H9 (cell line): Measurements from ENCODE around the gene TBC1D5. TPM values are rescaled to one million over a fixed set of nuclear protein-coding genes. Genes with fewer than 3 reads are reported as not detected.

ENCODE experiments used
- DNase-seq: peaks from one replicate; pipeline ENCODE4 v3.0.0-alpha.2; 2017
- H2AFZ ChIP-seq: one replicate; pipeline ENCODE4 v1.6.1; 2013; ENCODE audit warnings: mild to moderate bottlenecking, low read length, control low read depth, moderate library complexity
- H2AK5ac ChIP-seq: 2 replicates; pipeline ENCODE4 v1.6.1; 2013; ENCODE audit warnings: low read length, control low read depth, mixed read lengths; ENCODE audit not compliant: insufficient read length
- H2BK120ac ChIP-seq: one replicate; pipeline ENCODE4 v1.6.1; 2013; ENCODE audit warnings: low read depth, mild to moderate bottlenecking, low read length, control low read depth, inconsistent platforms; ENCODE audit not compliant: poor library complexity, severe bottlenecking
- H2BK12ac ChIP-seq: 2 replicates; pipeline ENCODE4 v1.6.1; 2013; ENCODE audit warnings: low read length, control low read depth, mixed read lengths, low read depth; ENCODE audit not compliant: insufficient read length
- H2BK15ac ChIP-seq: 2 replicates; pipeline ENCODE4 v1.6.1; 2013; ENCODE audit warnings: low read depth, low read length, control low read depth
- H2BK20ac ChIP-seq: one replicate; pipeline ENCODE4 v1.6.1; 2013; ENCODE audit warnings: low read depth, mild to moderate bottlenecking, low read length, control low read depth, inconsistent platforms; ENCODE audit not compliant: poor library complexity, severe bottlenecking
- H2BK5ac ChIP-seq: 2 replicates; pipeline ENCODE4 v1.6.1; 2013; ENCODE audit warnings: low read length, control low read depth, mixed read lengths; ENCODE audit not compliant: insufficient read length
- H3K14ac ChIP-seq: 2 replicates; pipeline ENCODE4 v1.6.1; 2013; ENCODE audit warnings: low read length, control low read depth; ENCODE audit not compliant: insufficient read depth
- H3K18ac ChIP-seq: 2 replicates; pipeline ENCODE4 v1.6.1; 2013; ENCODE audit warnings: low read depth, mild to moderate bottlenecking, mixed read lengths, low read length, control low read depth; ENCODE audit not compliant: insufficient read length
- H3K23ac ChIP-seq: 2 replicates; pipeline ENCODE4 v1.6.1; 2013; ENCODE audit warnings: low read length, control low read depth, mixed read lengths, low read depth; ENCODE audit not compliant: insufficient read length
- H3K23me2 ChIP-seq: 2 replicates; pipeline ENCODE4 v1.6.1; 2013; ENCODE audit warnings: low read depth, mild to moderate bottlenecking, mixed read lengths, low read length, control low read depth; ENCODE audit not compliant: insufficient read length, poor library complexity, severe bottlenecking
- H3K27ac ChIP-seq: 2 replicates; pipeline ENCODE4 v1.5.1; 2013; ENCODE audit warnings: low read length, control low read depth, mixed read lengths, low read depth; ENCODE audit not compliant: insufficient read length
- H3K27me3 ChIP-seq: 2 replicates; pipeline ENCODE4 v1.6.1; 2013; ENCODE audit warnings: low read length, control low read depth, inconsistent platforms; ENCODE audit not compliant: insufficient read depth
- H3K4ac ChIP-seq: 2 replicates; pipeline ENCODE4 v1.6.1; 2013; ENCODE audit warnings: low read depth, mild to moderate bottlenecking, control low read depth, inconsistent platforms, low read length, moderate library complexity
- H3K4me1 ChIP-seq: 2 replicates; pipeline ENCODE4 v1.6.1; 2013; ENCODE audit warnings: low read length, control low read depth, inconsistent platforms; ENCODE audit not compliant: insufficient read depth
- H3K4me2 ChIP-seq: 2 replicates; pipeline ENCODE4 v1.6.1; 2013; ENCODE audit warnings: low read length, control low read depth, mixed read lengths; ENCODE audit not compliant: insufficient read length, insufficient read depth
- H3K56ac ChIP-seq: 2 replicates; pipeline ENCODE4 v1.6.1; 2013; ENCODE audit warnings: low read depth, mild to moderate bottlenecking, mixed read lengths, low read length, control low read depth; ENCODE audit not compliant: insufficient read length
- H3K79me1 ChIP-seq: 2 replicates; pipeline ENCODE4 v1.6.1; 2013; ENCODE audit warnings: low read depth, mild to moderate bottlenecking, moderate library complexity, low read length, control low read depth, inconsistent platforms; ENCODE audit not compliant: insufficient read depth, poor library complexity, severe bottlenecking
- H3K79me2 ChIP-seq: 2 replicates; pipeline ENCODE4 v1.6.1; 2013; ENCODE audit warnings: low read length, control low read depth, inconsistent platforms; ENCODE audit not compliant: insufficient read depth
- H3K9ac ChIP-seq: 2 replicates; pipeline ENCODE4 v1.6.1; 2013; ENCODE audit warnings: low read length, control low read depth, mixed read lengths; ENCODE audit not compliant: insufficient read length; ENCODE audit errors: extremely low read depth
- H3K9me3 ChIP-seq: one replicate; pipeline ENCODE4 v1.6.1; 2013; ENCODE audit warnings: low read depth, low read length, inconsistent platforms; ENCODE audit not compliant: control insufficient read depth
- H3T11ph ChIP-seq: one replicate; pipeline ENCODE4 v1.6.1; 2013; ENCODE audit warnings: mild to moderate bottlenecking, low read length, control low read depth, inconsistent platforms
- H4K20me1 ChIP-seq: one replicate; pipeline ENCODE4 v1.6.1; 2013; ENCODE audit not compliant: control insufficient read depth, insufficient read length, insufficient read depth
- H4K5ac ChIP-seq: 2 replicates; pipeline ENCODE4 v1.6.1; 2013; ENCODE audit warnings: low read depth, mild to moderate bottlenecking, mixed read lengths, low read length, control low read depth; ENCODE audit not compliant: insufficient read length
- H4K8ac ChIP-seq: replicated peaks from 2 replicates; pipeline ENCODE4 v1.6.1; 2013; ENCODE audit warnings: low read length, control low read depth, mixed read lengths, low read depth; ENCODE audit not compliant: insufficient read length
- H4K91ac ChIP-seq: 2 replicates; pipeline ENCODE4 v1.6.1; 2013; ENCODE audit warnings: low read depth, mild to moderate bottlenecking, moderate library complexity, mixed read lengths, low read length, control low read depth; ENCODE audit not compliant: insufficient read length
- H3K27ac Mint-ChIP-seq, 3 experiments: 2 replicates in 2 of 3; 3 replicates in 1 of 3; pipeline ENCODE4 v1.8.0; 2020 to 2021; ENCODE audit warnings: mixed read lengths in 3 of 3, mild to moderate bottlenecking in 1 of 3, moderate library complexity in 1 of 3
- H3K27me3 Mint-ChIP-seq: 2 replicates; pipeline ENCODE4 v1.8.0; 2021; ENCODE audit warnings: low read depth, mild to moderate bottlenecking, moderate library complexity, mixed read lengths
- H3K36me3 Mint-ChIP-seq, 3 experiments: 2 replicates in 2 of 3; 3 replicates in 1 of 3; pipeline ENCODE4 v1.8.0; 2020 to 2021; ENCODE audit warnings: low read depth in 3 of 3, mixed read lengths in 3 of 3; ENCODE audit not compliant: insufficient read depth in 1 of 3
- H3K4me1 Mint-ChIP-seq, 2 experiments: 2 replicates each; pipeline ENCODE4 v1.8.0; 2020; ENCODE audit warnings: mixed read lengths in 2 of 2
- H3K4me3 Mint-ChIP-seq, 2 experiments: 2 replicates in 1 of 2; 3 replicates in 1 of 2; pipeline ENCODE4 v1.8.0; 2020 to 2021; ENCODE audit warnings: mild to moderate bottlenecking in 2 of 2, mixed read lengths in 2 of 2, moderate library complexity in 1 of 2
- H3K9me3 Mint-ChIP-seq, 2 experiments: 2 replicates in 1 of 2; 3 replicates in 1 of 2; pipeline ENCODE4 v1.8.0; 2020; ENCODE audit warnings: mild to moderate bottlenecking in 2 of 2, mixed read lengths in 2 of 2, moderate library complexity in 1 of 2
- WGBS: extraction: QIAGEN DNeasy Blood & Tissue Kit; methylation state at CpG from one replicate; pipeline ENCODE4 v1.1.7; 2013; ENCODE audit warnings: missing lambda C conversion rate, low lambda C conversion rate, mixed read lengths; ENCODE audit not compliant: insufficient read length; ENCODE audit errors: extremely low coverage; 5-methylcytosine and 5-hydroxymethylcytosine counted together
- total RNA-seq: library from RNA; stranded (reverse); gene quantifications from 2 replicates; pipeline ENCODE4 v1.2.1, GENCODE V29; 2021
- TF ChIP-seq, protein P1 (sequence below): fragments of 200-600 bp; sonication (generic); conservative IDR thresholded peaks from 3 replicates; pipeline ENCODE4 v1.8.0; 2021; ENCODE audit warnings: antibody characterized with exemption, mild to moderate bottlenecking

The TBC1D5 gene
- total RNA-seq, 1 experiment from 2014 or later: 25.0 TPM

DNA sequence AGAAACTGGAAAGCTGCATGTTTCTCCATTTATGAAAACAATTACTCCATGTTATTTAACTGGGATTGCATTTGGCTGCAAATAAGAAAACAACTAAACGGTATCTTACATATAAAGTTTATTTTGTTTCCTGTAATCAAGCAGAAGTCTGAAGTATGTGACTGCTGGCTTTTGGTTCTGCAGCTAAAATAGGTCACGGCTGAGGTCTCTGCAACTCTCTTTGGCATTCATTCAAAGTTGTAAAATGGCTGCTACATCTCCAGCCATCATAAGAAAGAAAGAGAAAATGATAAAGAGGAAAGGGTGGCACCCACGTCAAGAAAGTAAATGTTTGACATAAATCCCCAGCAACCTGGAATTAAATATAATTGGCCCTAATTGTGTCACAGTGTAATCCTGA lies 406.1 kb downstream of the TBC1D5 start:
- Histone ChIP-seq H4K91ac (no peak overlapping the region), H3K4me1 (no peaks in the 10 kb centered on the region), H4K8ac (no peak overlapping the region), H2BK5ac (no peak overlapping the region), H2BK20ac (no peak overlapping the region), H2BK120ac (no peak overlapping the region), H3T11ph (no peak overlapping the region), H3K27ac (no peak overlapping the region), H3K79me1 (no peaks in the 10 kb centered on the region), H4K5ac (no peak overlapping the region), H3K14ac (no peak overlapping the region), H2BK12ac (no peak overlapping the region), H3K79me2 (no peaks in the 10 kb centered on the region), H3K4me2 (no peak overlapping the region), H3K9me3 (no peaks in the 10 kb centered on the region), H2BK15ac (no peak overlapping the region), H3K9ac (no peak overlapping the region), H3K18ac (no peak overlapping the region), H3K4ac (no peak overlapping the region), H3K56ac (no peak overlapping the region), H3K27me3 (no peaks in the 10 kb centered on the region), H2AFZ (no peak overlapping the region), H2AK5ac (no peak overlapping the region), H3K23ac (no peak overlapping the region), H4K20me1 (no peaks in the 10 kb centered on the region), H3K23me2 (no peaks in the 10 kb centered on the region)
- Mint-ChIP-seq H3K27ac (no peak overlapping the region), H3K27me3 (no peaks in the 10 kb centered on the region), H3K36me3 (no peaks in the 10 kb centered on the region), H3K4me1 (no peaks in the 10 kb centered on the region), H3K4me3 (no peak overlapping the region), H3K9me3 (no peaks in the 10 kb centered on the region)
- TF ChIP-seq, protein P1, sequence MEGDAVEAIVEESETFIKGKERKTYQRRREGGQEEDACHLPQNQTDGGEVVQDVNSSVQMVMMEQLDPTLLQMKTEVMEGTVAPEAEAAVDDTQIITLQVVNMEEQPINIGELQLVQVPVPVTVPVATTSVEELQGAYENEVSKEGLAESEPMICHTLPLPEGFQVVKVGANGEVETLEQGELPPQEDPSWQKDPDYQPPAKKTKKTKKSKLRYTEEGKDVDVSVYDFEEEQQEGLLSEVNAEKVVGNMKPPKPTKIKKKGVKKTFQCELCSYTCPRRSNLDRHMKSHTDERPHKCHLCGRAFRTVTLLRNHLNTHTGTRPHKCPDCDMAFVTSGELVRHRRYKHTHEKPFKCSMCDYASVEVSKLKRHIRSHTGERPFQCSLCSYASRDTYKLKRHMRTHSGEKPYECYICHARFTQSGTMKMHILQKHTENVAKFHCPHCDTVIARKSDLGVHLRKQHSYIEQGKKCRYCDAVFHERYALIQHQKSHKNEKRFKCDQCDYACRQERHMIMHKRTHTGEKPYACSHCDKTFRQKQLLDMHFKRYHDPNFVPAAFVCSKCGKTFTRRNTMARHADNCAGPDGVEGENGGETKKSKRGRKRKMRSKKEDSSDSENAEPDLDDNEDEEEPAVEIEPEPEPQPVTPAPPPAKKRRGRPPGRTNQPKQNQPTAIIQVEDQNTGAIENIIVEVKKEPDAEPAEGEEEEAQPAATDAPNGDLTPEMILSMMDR: no peak
- DNase-seq: no peak
- WGBS: no CpG with 5 or more reads among the region's 3 CpGs
